HG03066 (cell line): Measurements from ENCODE around the gene ABHD18.
"Not testable (repeated sequence)": the region's sequence is repeated elsewhere in the genome, so short reads cannot be mapped to it uniquely, and the experiment has no call there.

Experiments
- ATAC-seq: cut with Tn5 transposase; IDR thresholded peaks from one replicate; pipeline ENCODE4 v1.9.1; 2021; ENCODE audit warnings: low read depth; ENCODE audit not compliant: unreplicated experiment

The ABHD18 gene

GRCh38 chr4:128061566-128062536 is 96.6 kb downstream of the ABHD18 start:
- ATAC-seq = peak; percentile 31

GRCh38 chr4:128066453-128066820 is 101.2 kb downstream of the ABHD18 start:
- ATAC-seq = not testable (repeated sequence)

- no peak for ATAC-seq
These were observed 103.7 kb downstream of the ABHD18 start for GRCh38 chr4:128068918-128069317.

DNA sequence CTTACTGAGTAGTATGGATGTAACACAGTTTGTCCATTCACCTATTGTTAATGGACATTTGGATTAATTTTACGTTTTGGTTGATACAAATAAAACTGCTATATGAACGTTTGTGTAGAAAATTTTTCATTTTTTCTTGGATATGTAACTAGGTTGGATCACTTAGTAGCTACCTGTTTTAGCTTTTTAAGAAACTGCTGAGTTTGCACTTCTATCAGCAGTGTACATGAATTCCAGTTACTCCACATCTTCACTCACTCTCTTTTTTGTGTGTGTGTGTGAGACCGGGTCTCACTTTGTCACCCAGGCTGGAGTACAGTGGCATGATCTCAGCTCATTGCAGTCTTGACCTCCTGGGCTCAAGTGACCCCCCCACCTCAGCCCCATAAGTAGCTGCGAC is 111.3 kb downstream of the ABHD18 start:
- ATAC-seq = no peak
